Measurements from ENCODE around the gene SLPI.

SLPI gene

DNA sequence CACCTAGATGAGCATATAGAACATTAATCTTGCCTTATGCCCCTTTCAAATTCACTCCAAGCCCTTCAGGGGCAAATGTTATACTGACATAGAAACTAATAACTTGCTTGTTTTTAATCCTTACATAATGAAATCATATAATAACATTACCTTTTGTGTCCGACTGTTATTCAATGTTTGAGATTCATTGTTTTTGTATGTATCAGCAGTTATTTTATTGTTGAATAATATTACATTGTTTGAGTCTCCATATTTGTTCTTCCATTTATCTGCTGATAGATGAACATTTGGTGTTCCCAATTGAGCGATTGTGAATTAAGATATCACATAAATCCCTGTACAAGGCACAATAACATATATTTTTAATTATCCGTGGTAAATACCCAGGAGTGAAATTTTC lies 41.5 kb downstream of the SLPI start:
- DNase-seq: no peak

DNA sequence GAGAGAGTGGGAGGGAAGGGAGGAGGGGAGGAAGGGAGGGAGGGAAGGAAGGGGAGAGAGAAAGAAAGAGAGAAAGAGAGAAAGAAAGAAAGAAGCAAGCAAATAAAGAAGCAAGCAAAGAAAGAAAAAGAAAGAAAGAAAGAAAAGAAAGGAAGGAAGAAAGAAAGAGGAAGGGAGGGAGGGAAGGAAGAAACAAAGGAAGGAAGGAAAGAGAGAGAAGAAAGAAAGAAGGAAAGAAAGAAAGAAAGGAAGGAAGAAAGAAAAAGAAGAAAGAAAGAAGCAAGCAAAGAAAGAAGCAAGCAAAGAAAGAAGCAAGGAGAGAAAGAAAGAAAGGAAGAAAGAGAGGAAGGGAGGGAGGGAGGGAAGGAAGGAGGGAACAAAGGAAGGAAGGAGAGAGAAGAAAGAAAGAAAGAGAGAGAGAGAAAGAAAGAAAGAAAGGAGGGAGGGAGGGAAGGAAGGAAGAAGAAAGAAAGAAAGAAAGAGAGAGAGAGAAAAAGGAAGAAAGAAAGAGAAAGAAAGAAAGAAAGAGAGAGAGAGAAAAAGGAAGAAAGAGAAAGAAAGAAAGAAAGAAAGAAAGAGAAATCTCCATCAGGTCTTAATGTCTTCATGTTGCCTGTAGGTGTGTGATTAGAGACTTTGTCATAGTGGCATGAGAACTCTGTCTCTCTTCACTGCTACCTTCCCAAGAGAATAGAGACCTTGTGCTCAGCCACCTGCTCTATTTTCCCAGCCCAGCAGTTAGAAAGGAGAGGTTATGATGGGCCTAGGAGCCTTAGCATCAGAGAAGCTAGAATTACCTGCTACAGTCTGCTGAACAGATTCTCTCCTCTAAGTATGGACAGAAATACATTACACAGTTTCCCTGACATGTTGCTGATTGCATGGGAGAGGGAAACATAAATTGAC lies 42.5 kb downstream of the SLPI start:
- no peak for DNase-seq

DNA sequence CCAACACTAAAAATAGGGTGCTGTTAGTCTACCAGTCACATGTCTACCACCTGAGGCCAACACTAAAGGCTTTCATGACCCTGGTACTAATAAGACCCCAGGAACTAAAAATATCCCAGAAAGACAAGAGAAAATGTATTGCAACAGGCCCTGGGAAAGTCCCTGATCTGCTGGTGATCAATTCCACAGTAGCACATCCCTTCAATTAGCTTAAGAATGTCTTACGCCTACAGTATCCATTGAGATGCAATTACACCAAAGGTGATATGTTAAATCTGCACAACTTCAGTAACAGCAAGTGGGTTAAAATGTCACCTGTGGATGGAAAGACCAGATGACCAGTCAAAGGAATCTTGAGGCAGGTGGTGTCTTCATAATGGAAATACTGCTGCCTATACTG lies 44.4 kb downstream of the SLPI start:
- no peak for DNase-seq

DNA sequence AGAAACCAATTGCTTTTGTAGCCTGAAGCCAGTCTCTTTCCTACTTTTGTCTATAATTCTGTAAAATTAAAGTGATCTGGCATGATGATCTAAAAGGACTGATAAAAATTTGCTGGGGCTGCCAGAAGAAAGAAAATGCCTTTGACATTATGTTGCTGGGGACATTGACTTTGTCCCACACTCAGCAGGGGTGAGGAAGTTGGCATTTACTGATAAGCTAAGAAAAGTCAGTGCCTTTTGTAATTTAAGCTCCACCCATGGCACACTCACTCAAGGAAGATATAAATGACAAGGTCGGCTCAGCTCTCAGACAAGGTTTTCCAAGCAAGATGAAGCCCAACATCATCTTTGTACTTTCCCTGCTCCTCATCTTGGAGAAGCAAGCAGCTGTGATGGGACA lies 47.6 kb downstream of the SLPI start, which contains the start of gene SEMG1:
Gene SEMG1 (plus strand): TSS at position 309 of the 400 bp plus-strand sequence. CDS start 21 bp downstream, at position 330.
- no peak for DNase-seq

Data from C1 segment of cervical spinal cord (tissue), 14 donors.